ENCODE measurements around the gene SLC29A4.
"Not testable (repeated sequence)": the region's sequence is repeated elsewhere in the genome, so short reads cannot be mapped to it uniquely, and the experiment has no call there.

GRCh38 chr7:5269992-5270657 is 12.6 kb upstream of the SLC29A4 start:
- not testable (repeated sequence) for TF ChIP-seq TAF1 (IDR thresholded peaks at IDR 0.05; ENCODE audit: borderline replicate concordance, low read depth, low read length); POLR2A (IDR thresholded peaks at IDR 0.05; ENCODE audit: low read depth, low read length)
